Measurements from ENCODE around the gene HSF4. TPM values are rescaled to one million over a fixed set of nuclear protein-coding genes. Genes with fewer than 3 reads are reported as not detected.
A peak's percentile ranks its signal among the peaks of the same experiment; 100 is the strongest.

The HSF4 gene
- total RNA-seq, 2 donors from 2014 or later = 15.3 to 157 TPM

- DNase-seq (ENCODE audit: low spot score) = no peak
- no peaks in the 10 kb centered on the region for H3K36me3 ChIP-seq
- H3K9me3 ChIP-seq = no peaks in the 10 kb centered on the region
- H3K27me3 ChIP-seq = no peaks in the 10 kb centered on the region
- TF ChIP-seq CTCF (IDR thresholded peaks at IDR 0.05) = no peak
- H3K4me3 ChIP-seq = no peak overlapping the region
- peaks cover 0 to 39% of the 10 kb centered on the region in 2 donors for H3K4me1 ChIP-seq
- no peak overlapping the region for H3K27ac ChIP-seq
Measured at GRCh38 chr16:67187175-67187890, 22.8 kb downstream of the HSF4 start.

GRCh38 chr16:67188323-67188722 is 23.8 kb downstream of the HSF4 start:
- no peak overlapping the region for H3K27ac ChIP-seq
- H3K9me3 ChIP-seq = no peaks in the 10 kb centered on the region
- TF ChIP-seq CTCF (IDR thresholded peaks at IDR 0.05) = no peak
- no peaks in the 10 kb centered on the region for H3K27me3 ChIP-seq
- no peak for DNase-seq (ENCODE audit: low spot score)
- no peak overlapping the region for H3K4me3 ChIP-seq
- peaks cover 1% of the 10 kb centered on the region for H3K36me3 ChIP-seq
- peaks cover 0 to 38% of the 10 kb centered on the region in 2 donors for H3K4me1 ChIP-seq

- H3K36me3 ChIP-seq = peaks cover 6% of the 10 kb centered on the region
- H3K4me3 ChIP-seq = no peak overlapping the region
- no peak for TF ChIP-seq CTCF (IDR thresholded peaks at IDR 0.05)
- H3K27ac ChIP-seq = no peak overlapping the region
- no peaks in the 10 kb centered on the region for H3K27me3 ChIP-seq
- no peak for DNase-seq (ENCODE audit: low spot score)
- H3K4me1 ChIP-seq = peaks cover 0 to 43% of the 10 kb centered on the region in 2 donors
- no peaks in the 10 kb centered on the region for H3K9me3 ChIP-seq
Measured at GRCh38 chr16:67188798-67189197, 24.3 kb downstream of the HSF4 start.

GRCh38 chr16:67190041-67190440 is 25.5 kb downstream of the HSF4 start, which contains the start of gene EXOC3L1:
Gene EXOC3L1, minus strand, starts transcription at chr16:67190136. Its CDS starts 460 bp downstream, at chr16:67189676.
- Histone ChIP-seq H3K4me1 (peaks cover 0 to 35% of the 10 kb centered on the region in 2 donors), H3K27me3 (no peaks in the 10 kb centered on the region), H3K4me3 (no peak within 1 kb of the TSS), H3K36me3 (peaks cover 17% of the 10 kb centered on the region), H3K9me3 (no peaks in the 10 kb centered on the region), H3K27ac (peak within 1 kb of the TSS; percentile 3 to 10)
- DNase-seq (ENCODE audit: low spot score) = no peak
- no peak for TF ChIP-seq CTCF (IDR thresholded peaks at IDR 0.05)

- no peak for TF ChIP-seq CTCF (IDR thresholded peaks at IDR 0.05)
- H3K36me3 ChIP-seq = peaks cover 24% of the 10 kb centered on the region
- H3K9me3 ChIP-seq = no peaks in the 10 kb centered on the region
- no peaks in the 10 kb centered on the region for H3K27me3 ChIP-seq
- no peak for DNase-seq (ENCODE audit: low spot score)
- peak overlapping the region; percentile 3 to 10 for H3K27ac ChIP-seq
- H3K4me1 ChIP-seq = peaks cover 0 to 29% of the 10 kb centered on the region in 2 donors
- no peak overlapping the region for H3K4me3 ChIP-seq
Measured at GRCh38 chr16:67190448-67191399, 26.2 kb downstream of the HSF4 start.
